ENCODE data around the gene TMEM141.
"Not testable (repeated sequence)": the region's sequence is repeated elsewhere in the genome, so short reads cannot be mapped to it uniquely, and the experiment has no call there.

Gene TMEM141

DNA sequence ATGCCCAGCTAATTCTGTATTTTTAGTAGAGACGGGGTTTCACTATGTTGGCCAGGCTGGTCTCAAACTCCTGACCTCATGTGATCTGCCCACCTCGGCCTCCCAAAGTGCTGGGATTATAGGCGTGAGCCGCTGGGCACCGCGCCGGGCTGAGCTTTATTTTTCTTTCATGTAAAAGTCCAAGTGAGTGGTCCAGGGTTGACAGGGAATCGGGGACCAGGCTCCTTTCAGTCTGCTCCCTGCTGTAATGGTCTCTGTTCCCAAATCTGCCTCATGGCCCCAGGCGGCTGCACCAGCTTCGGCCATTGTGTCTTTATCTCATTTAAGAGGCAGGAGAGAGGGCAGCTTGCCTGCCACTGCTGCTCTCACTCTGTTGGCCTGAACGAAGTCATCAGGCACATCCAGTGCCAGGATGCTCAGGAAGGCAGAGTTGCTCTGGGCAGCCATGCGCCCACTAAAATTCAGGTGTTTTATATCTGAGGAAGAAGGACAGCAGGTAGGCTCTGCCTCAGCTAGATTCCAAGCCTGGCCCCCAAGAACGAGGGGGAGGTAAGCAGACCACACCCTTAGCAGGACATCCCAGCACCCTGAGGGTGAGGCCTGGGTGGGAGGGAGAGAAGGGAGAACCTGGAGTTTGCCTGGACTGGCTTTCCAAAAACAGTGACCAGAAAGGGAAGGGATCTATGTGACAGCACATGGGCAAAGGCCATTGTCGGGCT lies 3.3 kb downstream of the TMEM141 start:
- DNase-seq (ENCODE audit: low read depth): no peak

- no peak for DNase-seq (ENCODE audit: low read depth)
These were observed 3.8 kb downstream of the TMEM141 start for GRCh38 chr9:136795000-136795348.

DNA sequence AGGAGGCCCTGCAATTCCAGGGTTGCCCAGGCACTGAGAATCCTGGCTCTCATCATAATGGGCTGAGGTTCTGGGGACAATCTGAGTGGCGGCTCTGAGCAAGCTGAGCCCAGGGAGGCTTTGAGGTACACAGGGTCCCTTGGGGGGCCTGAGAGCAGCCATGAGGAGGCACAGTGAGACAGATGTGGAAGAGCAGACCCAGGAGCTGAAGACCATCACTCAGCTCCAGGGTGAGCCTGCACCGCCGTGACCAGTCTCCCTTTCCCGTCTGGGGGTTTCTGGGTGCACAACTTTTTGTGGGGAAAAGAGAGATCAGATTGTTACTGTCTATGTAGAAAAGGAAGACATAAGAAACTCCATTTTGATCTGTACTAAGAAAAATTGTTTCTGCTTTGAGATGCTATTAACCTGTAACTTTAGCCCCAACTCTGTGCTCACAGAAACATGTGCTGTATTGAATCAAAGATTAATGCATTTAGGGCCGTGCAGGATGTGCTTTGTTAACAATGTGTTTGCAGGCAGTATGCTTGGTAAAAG lies 5.2 kb downstream of the TMEM141 start, which contains the start of gene CCDC183:
Gene CCDC183 (plus strand): TSS at position 101 of the 537 bp plus-strand sequence. CDS start 60 bp downstream, at position 161.
- no peak for DNase-seq (ENCODE audit: low read depth)

DNA sequence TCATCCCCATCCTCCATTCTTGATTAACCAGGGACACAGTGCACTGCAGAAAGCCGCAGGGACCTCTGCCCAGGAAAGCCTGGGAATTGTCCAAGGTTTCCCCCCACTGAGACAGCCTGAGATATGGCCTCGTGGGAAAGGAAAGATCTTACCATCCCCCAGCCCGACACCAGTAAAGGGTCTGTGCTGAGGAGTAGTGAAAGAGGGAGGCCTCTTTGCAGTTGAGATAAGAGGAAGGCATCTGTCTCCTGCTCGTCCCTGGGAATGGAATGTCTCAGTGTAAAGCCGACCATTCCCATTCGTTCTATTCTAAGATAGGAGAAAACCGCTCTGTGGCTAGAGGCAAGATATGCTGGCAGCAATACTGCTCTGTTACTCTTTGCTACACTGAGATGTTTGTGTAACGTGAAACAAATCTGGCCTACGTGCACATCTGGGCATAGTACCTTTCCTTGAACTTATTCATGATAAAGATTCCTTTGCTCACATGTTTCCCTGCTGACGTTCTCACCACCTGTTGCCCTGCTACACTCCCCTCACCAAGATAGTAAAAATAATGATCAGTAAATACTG lies 5.7 kb downstream of the TMEM141 start:
- not testable (repeated sequence) for DNase-seq (ENCODE audit: low read depth)

DNA sequence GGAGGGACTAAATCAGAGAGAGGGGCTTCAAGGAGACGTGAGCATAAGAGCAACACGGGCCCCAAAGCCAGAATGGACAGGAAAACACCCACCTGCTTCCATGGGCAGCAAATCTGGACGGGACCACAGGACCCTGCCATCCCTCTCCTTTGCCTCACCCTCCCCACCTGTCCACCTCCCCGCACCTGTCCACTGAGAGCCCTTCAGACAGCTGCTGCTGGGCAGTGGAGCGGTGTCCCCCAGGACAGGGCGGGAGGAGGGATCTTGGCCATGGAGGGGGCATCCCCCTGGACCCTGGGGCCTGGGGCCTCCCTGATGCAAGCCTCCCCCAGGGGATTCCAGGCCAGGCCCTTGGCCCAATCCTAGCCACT lies 7.5 kb downstream of the TMEM141 start:
- no peak for DNase-seq (ENCODE audit: low read depth)

- no peak for DNase-seq (ENCODE audit: low read depth)
These were observed 8.1 kb downstream of the TMEM141 start for GRCh38 chr9:136799079-136799853.

GRCh38 chr9:136799854-136800657 lies 8.9 kb downstream of the TMEM141 start:
- peak; percentile 91 for DNase-seq (ENCODE audit: low read depth)

GRCh38 chr9:136802321-136802720 lies 11.2 kb downstream of the TMEM141 start:
- no peak for DNase-seq (ENCODE audit: low read depth)

- not testable (repeated sequence) for DNase-seq (ENCODE audit: low read depth)
These were observed 11.9 kb downstream of the TMEM141 start for GRCh38 chr9:136803009-136803550.

DNA sequence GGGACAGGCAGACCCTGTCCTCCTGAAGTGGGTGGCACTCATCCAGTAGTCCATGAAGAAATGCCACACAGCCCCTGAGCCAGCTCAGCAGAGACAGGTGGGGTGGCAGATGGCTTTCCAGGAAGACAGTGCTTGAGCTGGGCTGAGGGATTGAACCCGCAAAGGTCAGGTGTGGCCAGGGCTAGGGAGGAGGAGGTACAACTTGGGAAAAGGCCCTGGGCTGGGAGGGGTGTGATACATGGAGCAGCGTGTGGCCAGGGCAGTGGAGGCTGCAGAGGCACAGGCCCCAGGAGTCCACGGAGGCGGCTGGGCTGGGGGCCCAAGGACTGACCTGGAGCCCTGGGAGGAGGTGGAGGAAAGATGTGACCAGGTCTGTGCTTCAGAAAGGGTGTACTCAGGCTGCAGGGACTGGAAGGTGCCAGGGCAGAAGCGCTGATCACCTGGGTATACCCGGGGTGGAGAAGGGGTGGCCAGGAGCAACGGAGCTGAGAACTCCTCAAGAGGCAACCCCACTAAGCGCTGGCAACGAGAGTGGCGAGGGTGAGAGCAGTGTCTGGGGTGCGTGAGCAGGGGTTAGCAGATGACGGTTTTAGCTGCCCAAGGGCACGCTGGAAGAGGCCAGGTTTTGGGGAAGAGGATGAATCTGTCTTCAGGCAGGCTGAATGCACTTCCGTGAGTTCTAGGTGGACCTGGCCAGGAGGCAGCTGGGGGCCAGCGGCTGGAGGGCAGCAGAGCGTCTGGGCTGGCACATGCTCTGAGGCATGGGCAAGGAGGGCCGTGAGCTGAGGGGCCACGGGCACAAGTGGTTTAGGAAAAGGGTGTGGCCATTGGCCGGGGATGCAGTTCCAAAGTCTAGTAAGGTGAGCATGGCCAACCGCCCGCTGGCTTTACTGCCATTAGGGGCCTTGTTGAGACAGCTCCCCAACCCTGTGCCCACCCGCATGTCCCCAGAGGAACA lies 12.7 kb downstream of the TMEM141 start:
- no peak for DNase-seq (ENCODE audit: low read depth)

DNA sequence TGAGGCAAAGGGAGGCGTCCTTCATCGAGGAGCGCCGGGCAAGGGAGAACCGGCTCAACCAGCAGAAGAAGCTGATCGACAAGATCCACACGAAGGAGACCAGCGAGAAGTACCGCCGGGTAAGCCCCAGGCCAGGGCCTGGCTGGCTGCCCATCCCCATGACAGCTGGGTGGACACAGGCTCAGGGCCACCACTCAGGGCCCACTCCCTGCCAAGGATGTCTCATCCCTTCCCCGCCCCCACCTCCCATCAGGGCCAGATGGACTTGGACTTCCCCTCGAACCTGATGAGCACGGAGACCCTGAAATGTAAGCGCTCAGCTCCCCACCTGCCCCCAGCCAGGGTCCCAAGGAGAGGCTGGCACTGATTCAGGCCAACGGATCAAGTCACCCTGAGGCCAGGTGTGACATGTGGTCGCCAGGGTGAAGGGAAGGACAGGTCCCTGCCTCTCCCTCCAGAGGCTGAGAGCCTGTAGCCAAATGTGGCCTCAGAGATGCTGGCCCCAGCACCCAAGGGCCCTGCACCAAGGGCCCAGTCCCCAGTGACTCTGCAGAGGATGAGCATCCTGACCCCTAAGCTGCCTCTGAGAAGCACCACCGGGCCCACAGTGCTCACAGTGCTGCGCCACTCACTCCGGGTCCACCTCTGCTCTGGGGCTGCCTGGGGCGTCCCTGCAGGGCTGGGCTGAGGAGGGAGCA lies 13.5 kb downstream of the TMEM141 start:
- no peak for DNase-seq (ENCODE audit: low read depth)

DNA sequence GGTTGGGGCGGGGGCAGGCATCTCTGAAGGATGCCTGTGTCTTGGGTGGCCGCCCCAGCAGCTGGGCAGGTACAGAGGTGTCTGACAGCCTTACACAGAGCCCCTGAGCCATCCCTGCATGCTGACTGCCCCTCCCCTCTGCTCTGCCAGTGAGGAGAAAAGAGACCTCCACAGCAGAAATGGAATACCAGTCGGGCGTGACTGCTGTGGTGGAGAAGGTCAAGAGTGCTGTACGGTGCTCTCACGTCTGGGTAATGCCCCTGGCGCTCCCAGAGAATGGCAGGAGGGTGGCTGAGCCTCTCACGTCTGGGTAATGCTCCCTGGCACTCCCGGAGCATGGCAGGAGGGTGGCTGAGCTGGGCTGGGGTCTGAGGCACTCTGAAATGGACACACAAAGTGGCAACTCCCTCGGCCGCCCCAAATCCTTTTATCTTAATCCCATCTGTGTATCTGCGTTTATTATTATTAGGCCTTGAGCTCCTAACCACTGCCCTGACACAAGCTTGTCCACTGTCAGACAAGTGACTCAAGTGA lies 14.1 kb downstream of the TMEM141 start:
- DNase-seq (ENCODE audit: low read depth): no peak

GRCh38 chr9:136806067-136806466 lies 14.9 kb downstream of the TMEM141 start:
- no peak for DNase-seq (ENCODE audit: low read depth)

- DNase-seq (ENCODE audit: low read depth): no peak
These were observed 15.6 kb downstream of the TMEM141 start for GRCh38 chr9:136806631-136807201.

GRCh38 chr9:136807281-136808074 lies 16.3 kb downstream of the TMEM141 start, which contains the start of gene RABL6:
RABL6 (plus strand) TSS chr9:136807948; CDS start chr9:136808197, 249 bp downstream.
- DNase-seq (ENCODE audit: low read depth): peak; percentile 71

DNA sequence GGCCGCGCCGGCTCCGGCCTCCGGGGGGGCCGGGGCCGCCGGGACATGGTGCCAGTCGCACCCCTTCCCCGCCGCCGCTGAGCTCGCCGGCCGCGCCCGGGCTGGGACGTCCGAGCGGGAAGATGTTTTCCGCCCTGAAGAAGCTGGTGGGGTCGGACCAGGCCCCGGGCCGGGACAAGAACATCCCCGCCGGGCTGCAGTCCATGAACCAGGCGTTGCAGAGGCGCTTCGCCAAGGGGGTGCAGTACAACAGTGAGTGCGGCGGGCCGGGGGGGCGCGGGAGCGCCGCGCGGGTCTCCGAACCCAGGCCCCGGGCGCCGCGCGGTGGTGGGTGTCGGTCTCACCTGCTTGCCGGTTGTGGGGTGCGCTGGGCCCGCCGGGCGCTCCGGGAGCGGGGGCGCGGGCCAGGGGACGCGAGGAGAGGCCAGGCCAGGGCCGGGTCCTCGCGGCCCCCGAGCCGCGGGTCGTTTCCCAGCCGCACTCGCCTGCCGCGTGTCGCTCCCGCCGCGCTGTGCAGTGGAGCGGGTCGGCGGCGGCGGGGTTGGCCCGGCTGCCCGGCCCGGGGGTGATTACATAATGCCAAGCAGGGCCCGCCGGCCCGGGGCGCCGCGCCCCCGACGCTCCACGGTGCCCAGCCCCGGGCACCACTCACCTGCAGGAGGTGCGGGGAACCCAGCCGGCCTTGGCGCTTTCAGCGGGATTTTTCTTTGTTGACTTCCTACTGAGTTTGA lies 17.1 kb downstream of the TMEM141 start:
- peak; percentile 19 for DNase-seq (ENCODE audit: low read depth)

- DNase-seq (ENCODE audit: low read depth): no peak
These were observed 17.6 kb downstream of the TMEM141 start for GRCh38 chr9:136808806-136809158.
